ENCODE results near the gene WDR75. TPM values are rescaled to one million over a fixed set of nuclear protein-coding genes. Genes with fewer than 3 reads are reported as not detected.
"Not testable (repeated sequence)": the region's sequence is repeated elsewhere in the genome, so short reads cannot be mapped to it uniquely, and the experiment has no call there.

Gene WDR75
- total RNA-seq, 4 donors from 2014 or later, result 14.0 to 21.4 (median 16.7) TPM

GRCh38 chr2:189427872-189428271 lies 13.4 kb upstream of the WDR75 start:
- no peak for ATAC-seq
- H3K4me3 ChIP-seq, result no peak overlapping the region
- intact Hi-C loops (cut with DNase I; ENCODE audit: low total_unique reads) (no loop called here), in situ Hi-C loops (cut with MboI; ENCODE audit: low sequenced_read_pairs in 4 of 4) (no loop called here)
- H3K9me3 ChIP-seq, result no peaks in the 10 kb centered on the region
- H3K4me1 ChIP-seq, result no peaks in the 10 kb centered on the region
- no peak for DNase-seq
- no peak overlapping the region for H3K27ac ChIP-seq
- TF ChIP-seq CTCF (IDR thresholded peaks at IDR 0.05 in 4 of 5, conservative IDR thresholded peaks at IDR 0.05 in 1 of 5) (no peak), POLR2A (IDR thresholded peaks at IDR 0.05) (no peak)
- H3K36me3 ChIP-seq, result no peaks in the 10 kb centered on the region
- no peaks in the 10 kb centered on the region for H3K27me3 ChIP-seq

- H3K27me3 ChIP-seq; H3K4me1 ChIP-seq; H3K4me3 ChIP-seq; H3K27ac ChIP-seq; DNase-seq; H3K9me3 ChIP-seq; intact Hi-C loops (cut with DNase I; ENCODE audit: low total_unique reads); ATAC-seq; H3K36me3 ChIP-seq; in situ Hi-C loops (cut with MboI; ENCODE audit: low sequenced_read_pairs in 4 of 4): not testable (repeated sequence)
These were observed 10.8 kb upstream of the WDR75 start for GRCh38 chr2:189430448-189430847.

- H3K4me3 ChIP-seq; H3K36me3 ChIP-seq; H3K27ac ChIP-seq; H3K4me1 ChIP-seq; DNase-seq; in situ Hi-C loops (cut with MboI; ENCODE audit: low sequenced_read_pairs in 4 of 4); H3K27me3 ChIP-seq; ATAC-seq; H3K9me3 ChIP-seq; intact Hi-C loops (cut with DNase I; ENCODE audit: low total_unique reads): not testable (repeated sequence)
These were observed 5.5 kb upstream of the WDR75 start for GRCh38 chr2:189435803-189436202.

- in situ Hi-C loops (cut with MboI; ENCODE audit: low sequenced_read_pairs in 4 of 4) (no loop called here), intact Hi-C loops (cut with DNase I; ENCODE audit: low total_unique reads) (no loop called here)
- no peak overlapping the region for H3K27ac ChIP-seq
- ATAC-seq (no peak), DNase-seq (no peak)
- peaks cover 17% of the 10 kb centered on the region in 2 donors for H3K4me1 ChIP-seq
- H3K27me3 ChIP-seq, result no peaks in the 10 kb centered on the region
- H3K4me3 ChIP-seq, result no peak overlapping the region
- no peaks in the 10 kb centered on the region for H3K9me3 ChIP-seq
- TF ChIP-seq CTCF (IDR thresholded peaks at IDR 0.05 in 4 of 5, conservative IDR thresholded peaks at IDR 0.05 in 1 of 5) (no peak), POLR2A (IDR thresholded peaks at IDR 0.05) (no peak)
- no peaks in the 10 kb centered on the region for H3K36me3 ChIP-seq
These were observed 3.3 kb upstream of the WDR75 start for GRCh38 chr2:189437926-189438325.

- no peak for ATAC-seq
- in situ Hi-C loops (cut with MboI; ENCODE audit: low sequenced_read_pairs in 4 of 4), result no loop called here
- Histone ChIP-seq H3K27me3 (no peaks in the 10 kb centered on the region), H3K27ac (no peak overlapping the region), H3K4me3 (no peak overlapping the region), H3K4me1 (peaks cover 23 to 25% of the 10 kb centered on the region in 2 donors), H3K36me3 (no peaks in the 10 kb centered on the region), H3K9me3 (no peaks in the 10 kb centered on the region)
- intact Hi-C loops (cut with DNase I; ENCODE audit: low total_unique reads), result no loop called here
- TF ChIP-seq POLR2A (IDR thresholded peaks at IDR 0.05) (no peak), CTCF (IDR thresholded peaks at IDR 0.05 in 4 of 5, conservative IDR thresholded peaks at IDR 0.05 in 1 of 5) (no peak)
- no peak for DNase-seq
These were observed 1.9 kb upstream of the WDR75 start for GRCh38 chr2:189439342-189439741.

GRCh38 chr2:189440644-189440946 lies 679 bp upstream of the WDR75 start:
- ATAC-seq (peak; percentile 66 to 68), DNase-seq (no peak)
- intact Hi-C loops (cut with DNase I; ENCODE audit: low total_unique reads) (loop anchor here (5.0 kb wide), 2 partner anchors 142 to 342 kb away; partner anchors contain the start of genes ORMDL1, PMS1 and SLC40A1), in situ Hi-C loops (cut with MboI; ENCODE audit: low sequenced_read_pairs in 4 of 4) (no loop called here)
- TF ChIP-seq CTCF (IDR thresholded peaks at IDR 0.05 in 4 of 5, conservative IDR thresholded peaks at IDR 0.05 in 1 of 5) (no peak), POLR2A (IDR thresholded peaks at IDR 0.05) (no peak)
- Histone ChIP-seq H3K4me3 (peak overlapping the region; percentile 66 to 95 (median 75)), H3K9me3 (no peaks in the 10 kb centered on the region), H3K4me1 (peaks cover 23 to 25% of the 10 kb centered on the region in 2 donors), H3K36me3 (no peaks in the 10 kb centered on the region), H3K27me3 (no peaks in the 10 kb centered on the region), H3K27ac (peak overlapping the region; percentile 89 to 92 (median 90))
